Peyer's patch (tissue), 4 donors: ENCODE results near the gene TMEM135.

Experiments used
- POLR2A ChIP-seq, 2 donors: fragments of 450-650 bp; IDR thresholded peaks; one replicate each; pipeline ENCODE4 v1.5.1; 2017; ENCODE audit warnings: antibody characterized with exemption in 2 of 2, mild to moderate bottlenecking in 2 of 2, moderate library complexity in 2 of 2
- TF ChIP-seq, protein P1 (sequence below), 6 experiments: fragments of 450-650 bp in 4 of 6; fragments of 200-600 bp in 2 of 6; sonication (generic) in 1 of 6; IDR thresholded peaks; one replicate each; pipeline ENCODE4 v1.5.1; 2017 to 2019; ENCODE audit warnings: antibody characterized with exemption in 6 of 6, mild to moderate bottlenecking in 3 of 6, moderate library complexity in 1 of 6

- TF ChIP-seq POLR2A (IDR thresholded peaks at IDR 0.05), result no peak
- TF ChIP-seq, protein P1, sequence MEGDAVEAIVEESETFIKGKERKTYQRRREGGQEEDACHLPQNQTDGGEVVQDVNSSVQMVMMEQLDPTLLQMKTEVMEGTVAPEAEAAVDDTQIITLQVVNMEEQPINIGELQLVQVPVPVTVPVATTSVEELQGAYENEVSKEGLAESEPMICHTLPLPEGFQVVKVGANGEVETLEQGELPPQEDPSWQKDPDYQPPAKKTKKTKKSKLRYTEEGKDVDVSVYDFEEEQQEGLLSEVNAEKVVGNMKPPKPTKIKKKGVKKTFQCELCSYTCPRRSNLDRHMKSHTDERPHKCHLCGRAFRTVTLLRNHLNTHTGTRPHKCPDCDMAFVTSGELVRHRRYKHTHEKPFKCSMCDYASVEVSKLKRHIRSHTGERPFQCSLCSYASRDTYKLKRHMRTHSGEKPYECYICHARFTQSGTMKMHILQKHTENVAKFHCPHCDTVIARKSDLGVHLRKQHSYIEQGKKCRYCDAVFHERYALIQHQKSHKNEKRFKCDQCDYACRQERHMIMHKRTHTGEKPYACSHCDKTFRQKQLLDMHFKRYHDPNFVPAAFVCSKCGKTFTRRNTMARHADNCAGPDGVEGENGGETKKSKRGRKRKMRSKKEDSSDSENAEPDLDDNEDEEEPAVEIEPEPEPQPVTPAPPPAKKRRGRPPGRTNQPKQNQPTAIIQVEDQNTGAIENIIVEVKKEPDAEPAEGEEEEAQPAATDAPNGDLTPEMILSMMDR (IDR thresholded peaks at IDR 0.05), result no peak
Observed at GRCh38 chr11:87296627-87297026, 258.9 kb downstream of the TMEM135 start.
